K562 (cell line): ENCODE measurements around the gene SCUBE2. TPM values are rescaled to one million over a fixed set of nuclear protein-coding genes. Genes with fewer than 3 reads are reported as not detected.

Experiments used
- ATAC-seq: fragments of 200-7000 bp; cut with Tn5 transposase; 3 replicates; pipeline ENCODE4 v1.9.1; 2020; ENCODE audit warnings: moderate library complexity
- BruUV-seq: library from RNA; stranded (reverse); fragments of 400-500 nt; replicated peaks from 2 replicates; lab custom pipeline; 2021; lab: Mats Ljungman, UMichigan
- CTCF ChIA-PET: fragments of 300-600 bp; formaldehyde crosslinking; extraction: SDS; loops from one replicate; lab custom pipeline; 2021; ENCODE audit warnings: low intra/inter-chr PET ratio; lab: Yijun Ruan, JAX
- POLR2A ChIA-PET: fragments of 300-600, 350-650 bp; sonication (Branson Sonifier 250); formaldehyde crosslinking; extraction: SDS; loops from one replicate; lab custom pipeline; 2021; ENCODE audit warnings: antibody characterized with exemption, inconsistent platforms; lab: Yijun Ruan, JAX
- DNase-seq, 4 experiments: peaks; one replicate each; pipeline versions ENCODE4 v3.0.0 to v3.0.0-alpha.2; 2011 to 2018; ENCODE audit warnings: low spot score in 3 of 4, mixed read lengths in 3 of 4; ENCODE audit errors: extremely low read depth in 1 of 4
- FAIRE-seq: peaks from 2 replicates; lab custom pipeline; 2011; peaks lifted over from hg19 to GRCh38; lab: Jason Lieb, UNC
- H2AFZ ChIP-seq: 2 replicates; pipeline ENCODE4 v1.6.0; 2011; ENCODE audit warnings: low read depth, low read length, control low read depth, inconsistent platforms
- H3K27ac ChIP-seq: fragments of 200-600 bp; 3 replicates; pipeline ENCODE4 v1.8.0; 2011; ENCODE audit warnings: low read depth, mild to moderate bottlenecking, control low read depth, inconsistent platforms, low read length, moderate library complexity, mixed read lengths; ENCODE audit errors: extremely low read depth
- H3K27me3 ChIP-seq, 2 experiments: fragments of 300-600 bp in 1 of 2; 2 replicates in 1 of 2; 3 replicates in 1 of 2; pipeline versions ENCODE4 v1.6.0 to v1.8.0; 2011; ENCODE audit warnings: inconsistent platforms in 2 of 2, low read length in 2 of 2, mild to moderate bottlenecking in 1 of 2, mixed read lengths in 1 of 2, moderate library complexity in 1 of 2; ENCODE audit not compliant: control insufficient read depth in 2 of 2, insufficient read depth in 2 of 2
- H3K36me3 ChIP-seq: fragments of 300-600 bp; 3 replicates; pipeline ENCODE4 v1.8.0; 2011; ENCODE audit warnings: mild to moderate bottlenecking, low read length, inconsistent platforms; ENCODE audit not compliant: control insufficient read depth, insufficient read depth
- H3K4me1 ChIP-seq, 2 experiments: fragments of 200-600 bp in 1 of 2; replicated peaks in 1 of 2; 2 replicates in 1 of 2; 3 replicates in 1 of 2; pipeline versions ENCODE4 v1.5.1 to v1.8.0; 2011; ENCODE audit warnings: inconsistent platforms in 2 of 2, low read length in 2 of 2, mild to moderate bottlenecking in 1 of 2, mixed read lengths in 1 of 2, moderate library complexity in 1 of 2; ENCODE audit not compliant: control insufficient read depth in 2 of 2, insufficient read depth in 2 of 2
- H3K4me2 ChIP-seq: 2 replicates; pipeline ENCODE4 v1.6.1; 2011; ENCODE audit warnings: low read length, control low read depth, inconsistent platforms, mixed read lengths; ENCODE audit not compliant: insufficient read depth
- H3K4me3 ChIP-seq: fragments of 200-600 bp; sonication (generic), shearing (Covaris generic); 2 replicates; pipeline ENCODE4 v1.5.1; 2016; ENCODE audit warnings: control low read depth, inconsistent platforms
- H3K79me2 ChIP-seq: fragments of 200-600 bp; 3 replicates; pipeline ENCODE4 v1.8.0; 2011; ENCODE audit warnings: low read length, inconsistent platforms; ENCODE audit not compliant: control insufficient read depth, insufficient read depth
- H3K9ac ChIP-seq, 2 experiments: 2 replicates each; pipeline versions ENCODE4 v1.6.0 to v1.6.1; 2011; ENCODE audit warnings: low read depth in 2 of 2, low read length in 2 of 2, control low read depth in 1 of 2, inconsistent platforms in 1 of 2, mild to moderate bottlenecking in 1 of 2, mixed read lengths in 1 of 2; ENCODE audit not compliant: insufficient read depth in 1 of 2
- H3K9me1 ChIP-seq: one replicate; pipeline ENCODE4 v1.6.0; 2011; ENCODE audit warnings: inconsistent platforms, mild to moderate bottlenecking, low read length, moderate library complexity; ENCODE audit not compliant: control insufficient read depth, insufficient read depth
- H3K9me3 ChIP-seq: replicated peaks from 2 replicates; pipeline ENCODE4 v1.5.1; 2011; ENCODE audit warnings: low read depth, low read length, inconsistent platforms; ENCODE audit not compliant: control insufficient read depth, insufficient read depth
- H4K20me1 ChIP-seq: replicated peaks from 2 replicates; pipeline ENCODE4 v1.6.1; 2011; ENCODE audit warnings: low read length, inconsistent platforms, mixed read lengths; ENCODE audit not compliant: control insufficient read depth, insufficient read depth
- CBFA2T2 ChIP-seq: fragments of 450-650 bp; conservative IDR thresholded peaks from 2 replicates; pipeline ENCODE4 v1.6.1; 2017; ENCODE audit warnings: mild to moderate bottlenecking
- CHCHD3 ChIP-seq: fragments of 250-450 bp; sonication (Bioruptor Pico); IDR thresholded peaks from 2 replicates; pipeline ENCODE4 v2.1.2; 2022; ENCODE audit warnings: mild to moderate bottlenecking
- CTBP1 ChIP-seq: fragments of 450-650 bp; IDR thresholded peaks from 2 replicates; pipeline ENCODE4 v1.6.1; 2016; ENCODE audit warnings: borderline replicate concordance
- GABPB1 ChIP-seq: sonication (generic); formaldehyde crosslinking; IDR thresholded peaks from 2 replicates; pipeline ENCODE4 v1.8.0; 2022; ENCODE audit warnings: mild to moderate bottlenecking, missing genetic modification reagents
- HCFC1 ChIP-seq: IDR thresholded peaks from 2 replicates; pipeline ENCODE4 v1.6.1; 2012; ENCODE audit warnings: low read depth, low read length, improper control_type of control experiment
- HNRNPH1 ChIP-seq: fragments of 200-400 bp; formaldehyde crosslinking; optimal IDR thresholded peaks from 2 replicates; pipeline ENCODE3; 2017; ENCODE audit warnings: low read depth, mild to moderate bottlenecking, low read length, moderate library complexity
- MCM5 ChIP-seq: fragments of 450-650 bp; IDR thresholded peaks from 2 replicates; pipeline ENCODE4 v1.6.1; 2016; ENCODE audit warnings: low read depth
- MCM7 ChIP-seq, 2 experiments: fragments of 450-650 bp; IDR thresholded peaks; 2 replicates each; pipeline ENCODE4 v1.6.1; 2016 to 2018
- TEAD4 ChIP-seq, 2 experiments: sonication (generic) in 1 of 2; formaldehyde crosslinking in 1 of 2; IDR thresholded peaks; 2 replicates each; pipeline versions ENCODE4 v1.6.1 to v1.8.0; 2012 to 2022; ENCODE audit warnings: borderline replicate concordance in 1 of 2, inconsistent platforms in 1 of 2, low read length in 1 of 2, mild to moderate bottlenecking in 1 of 2, missing genetic modification reagents in 1 of 2
- THRAP3 ChIP-seq: fragments of 450-650 bp; IDR thresholded peaks from 2 replicates; pipeline ENCODE4 v1.6.1; 2016; ENCODE audit warnings: mild to moderate bottlenecking, inconsistent platforms, borderline replicate concordance
- ZNF280A ChIP-seq: fragments of 450-650 bp; IDR thresholded peaks from 2 replicates; pipeline ENCODE4 v1.6.1; 2018; ENCODE audit warnings: mild to moderate bottlenecking, low read depth; ENCODE audit not compliant: partially characterized antibody
- ZNF507 ChIP-seq: conservative IDR thresholded peaks from 2 replicates; pipeline ENCODE4 v1.6.1; 2017; ENCODE audit warnings: missing genetic modification characterization, missing compliant biosample characterization
- WGBS: fragments of 100-300 bp; shearing (Covaris generic); methylation state at CpG from one replicate; pipeline ENCODE4 v1.1.6; 2016; ENCODE audit warnings: low coverage, mixed read lengths; ENCODE audit not compliant: insufficient coverage; ENCODE audit errors: missing lambda C conversion rate; 5-methylcytosine and 5-hydroxymethylcytosine counted together
- in situ Hi-C: fragments of 300-500 bp; cut with MboI; formaldehyde crosslinking; loops from 4 replicates; pipeline ENCODE4 v1.15.0; 2018; ENCODE audit warnings: inconsistent platforms, mixed read lengths
- intact Hi-C: fragments of 100-400 bp; cut with micrococcal nuclease; formaldehyde crosslinking; loops from 2 replicates; pipeline ENCODE4 v1.14.2; 2022
- polyA plus RNA-seq, 8 experiments: library from polyadenylated mRNA; depleted of rRNA in 4 of 8; stranded (reverse) in 5 of 8; unstranded in 3 of 8; fragments of >200 nt; fragmentation: Nextera tagmentation in 2 of 8; fragmentation: Illumina TruSeq in 1 of 8; extraction: Ambion mirVana in 2 of 8; extraction: Trizol in 1 of 8; gene quantifications; 2 replicates each; pipeline versions ENCODE4 v1.2.1 to v1.2.3, GENCODE V29; 2011 to 2014; ENCODE audit warnings: inconsistent platforms in 1 of 8, missing spikeins in 1 of 8
- total RNA-seq, 7 experiments: library from RNA; depleted of rRNA in 6 of 7; stranded (reverse); fragments of >200 nt in 6 of 7; fragmentation: Illumina TruSeq in 2 of 7; extraction: Trizol in 2 of 7; gene quantifications; 2 replicates each; pipeline versions ENCODE4 v1.2.1 to v1.2.3, GENCODE V29; 2011 to 2021; ENCODE audit warnings: low replicate concordance in 1 of 7
- TF ChIP-seq, protein P1 (sequence below): fragments of 250-450 bp; sonication (Bioruptor Pico); IDR thresholded peaks from 2 replicates; pipeline ENCODE4 v1.8.0; 2022; ENCODE audit warnings: inconsistent platforms
- TF ChIP-seq, protein P2 (sequence below), 2 experiments: fragments of 450-650 bp; conservative IDR thresholded peaks; 2 replicates each; pipeline ENCODE4 v1.6.1; 2017; ENCODE audit warnings: mild to moderate bottlenecking in 2 of 2, moderate library complexity in 2 of 2

SCUBE2 gene
- total and polyA plus RNA-seq, 9 of the 15 experiments (the other 6 are each of a cell fraction or from before 2014, with no cell fraction given): 0.06 to 0.40 (median 0.07) TPM; not detected in 6

DNA sequence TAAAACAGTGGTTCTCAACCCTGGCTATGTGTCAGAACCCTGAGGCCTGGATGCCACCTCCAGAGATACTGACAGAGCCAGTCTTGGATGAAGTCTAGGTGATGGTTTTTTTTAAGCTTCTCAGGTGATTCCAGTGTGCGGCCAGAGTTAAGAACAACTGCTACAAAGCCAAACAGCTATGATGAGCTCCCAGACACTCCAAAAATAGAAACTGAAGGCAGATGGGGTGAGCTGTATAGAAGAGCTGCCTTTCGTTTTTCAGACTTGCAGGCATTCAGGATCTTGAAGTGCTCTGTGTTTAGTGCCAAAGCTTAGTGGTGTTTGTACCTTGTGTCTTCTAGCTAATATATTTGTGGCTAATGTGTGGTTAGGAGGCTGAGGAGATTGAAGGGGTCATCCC lies 14.2 kb downstream of the SCUBE2 start:
- 0% methylated on average over 2 of the region's 2 CpGs for WGBS
- Histone ChIP-seq H2AFZ (no peak overlapping the region), H3K4me2 (no peak overlapping the region), H3K27ac (no peak overlapping the region), H4K20me1 (no peaks in the 10 kb centered on the region; the same call in 1 of the 2 replicates), H3K4me3 (no peak overlapping the region), H3K4me1 (0 out of 5 replicates have a peak, but pooled peaks cover 0 to 5% of the 10 kb centered on the region in 2 experiments), H3K9me1 (no peaks in the 10 kb centered on the region), H3K27me3 (peaks cover 31 to 53% of the 10 kb centered on the region in 2 experiments), H3K9me3 (no peaks in the 10 kb centered on the region), H3K9ac (no peak overlapping the region), H3K79me2 (no peaks in the 10 kb centered on the region), H3K36me3 (no peaks in the 10 kb centered on the region)
- POLR2A ChIA-PET: interaction anchor here (0.7 kb wide), 1 partner anchor 10 kb away, joined by 3 read pairs; no protein-coding TSS in a partner anchor
- FAIRE-seq: no peak
- no TSS peak for BruUV-seq
- TF ChIP-seq, protein P1, sequence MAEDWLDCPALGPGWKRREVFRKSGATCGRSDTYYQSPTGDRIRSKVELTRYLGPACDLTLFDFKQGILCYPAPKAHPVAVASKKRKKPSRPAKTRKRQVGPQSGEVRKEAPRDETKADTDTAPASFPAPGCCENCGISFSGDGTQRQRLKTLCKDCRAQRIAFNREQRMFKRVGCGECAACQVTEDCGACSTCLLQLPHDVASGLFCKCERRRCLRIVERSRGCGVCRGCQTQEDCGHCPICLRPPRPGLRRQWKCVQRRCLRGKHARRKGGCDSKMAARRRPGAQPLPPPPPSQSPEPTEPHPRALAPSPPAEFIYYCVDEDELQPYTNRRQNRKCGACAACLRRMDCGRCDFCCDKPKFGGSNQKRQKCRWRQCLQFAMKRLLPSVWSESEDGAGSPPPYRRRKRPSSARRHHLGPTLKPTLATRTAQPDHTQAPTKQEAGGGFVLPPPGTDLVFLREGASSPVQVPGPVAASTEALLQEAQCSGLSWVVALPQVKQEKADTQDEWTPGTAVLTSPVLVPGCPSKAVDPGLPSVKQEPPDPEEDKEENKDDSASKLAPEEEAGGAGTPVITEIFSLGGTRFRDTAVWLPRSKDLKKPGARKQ: no peak
- TF ChIP-seq ZNF507 (tag) (no peak), MCM7 (IDR thresholded peaks at IDR 0.05) (no peak), CBFA2T2 (no peak), MCM5 (no peak), CTBP1 (no peak), CHCHD3 (CRISPR knock-in tag) (no peak), THRAP3 (no peak), ZNF280A (no peak), GABPB1 (CRISPR knock-in tag) (no peak), HCFC1 (no peak), HNRNPH1 (no peak), TEAD4 (IDR thresholded peaks at IDR 0.05; ENCODE audit: low read length) (no peak), TEAD4 (CRISPR knock-in tag; IDR thresholded peaks at IDR 0.05; ENCODE audit: borderline replicate concordance) (no peak)
- TF ChIP-seq, protein P2, sequence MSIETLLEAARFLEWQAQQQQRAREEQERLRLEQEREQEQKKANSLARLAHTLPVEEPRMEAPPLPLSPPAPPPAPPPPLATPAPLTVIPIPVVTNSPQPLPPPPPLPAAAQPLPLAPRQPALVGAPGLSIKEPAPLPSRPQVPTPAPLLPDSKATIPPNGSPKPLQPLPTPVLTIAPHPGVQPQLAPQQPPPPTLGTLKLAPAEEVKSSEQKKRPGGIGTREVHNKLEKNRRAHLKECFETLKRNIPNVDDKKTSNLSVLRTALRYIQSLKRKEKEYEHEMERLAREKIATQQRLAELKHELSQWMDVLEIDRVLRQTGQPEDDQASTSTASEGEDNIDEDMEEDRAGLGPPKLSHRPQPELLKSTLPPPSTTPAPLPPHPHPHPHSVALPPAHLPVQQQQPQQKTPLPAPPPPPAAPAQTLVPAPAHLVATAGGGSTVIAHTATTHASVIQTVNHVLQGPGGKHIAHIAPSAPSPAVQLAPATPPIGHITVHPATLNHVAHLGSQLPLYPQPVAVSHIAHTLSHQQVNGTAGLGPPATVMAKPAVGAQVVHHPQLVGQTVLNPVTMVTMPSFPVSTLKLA (conservative IDR thresholded peaks at IDR 0.05): no peak
- no peak for ATAC-seq
- CTCF ChIA-PET: no interaction called here
- DNase-seq: no peak
- intact Hi-C loops (no loop called here), in situ Hi-C loops (no loop called here)
